BJ (cell line): ENCODE measurements around the gene PRRX2. TPM values are rescaled to one million over a fixed set of nuclear protein-coding genes. Genes with fewer than 3 reads are reported as not detected.

Experiments
- CTCF ChIA-PET: fragments of 350-600 bp; formaldehyde crosslinking; extraction: SDS; loops from one replicate; lab custom pipeline; 2021; ENCODE audit warnings: antibody characterized with exemption, inconsistent platforms; lab: Yijun Ruan, JAX
- POLR2A ChIA-PET: fragments of 300-600 bp; sonication (Branson Sonifier 250); formaldehyde crosslinking; extraction: SDS; loops from one replicate; lab custom pipeline; 2021; ENCODE audit warnings: antibody characterized with exemption; lab: Charles Lee
- DNase-seq: peaks from one replicate; pipeline ENCODE4 v3.0.0-alpha.2; 2011; ENCODE audit warnings: low read depth
- H3K27me3 ChIP-seq: 2 replicates; pipeline ENCODE4 v1.6.0; 2011; ENCODE audit warnings: low read length; ENCODE audit not compliant: control insufficient read depth, insufficient read depth
- H3K36me3 ChIP-seq: 2 replicates; pipeline ENCODE4 v1.5.1; 2011; ENCODE audit warnings: low read length; ENCODE audit not compliant: control insufficient read depth, insufficient read depth
- H3K4me3 ChIP-seq: 2 replicates; pipeline ENCODE4 v1.5.1; 2011; ENCODE audit warnings: low read depth, mild to moderate bottlenecking, control low read depth, low read length
- polyA plus RNA-seq: library from polyadenylated mRNA; depleted of rRNA; stranded (reverse); fragments of >200 nt; gene quantifications from 2 replicates; pipeline ENCODE4 v1.2.3, GENCODE V29; 2011; rRNA removed
- TF ChIP-seq, protein P1 (sequence below): IDR thresholded peaks from 2 replicates; pipeline ENCODE4 v1.5.1; 2011; ENCODE audit warnings: low read depth, mild to moderate bottlenecking, control low read depth, inconsistent platforms, low read length, moderate library complexity; ENCODE audit not compliant: insufficient read depth

PRRX2 gene
- polyA plus RNA-seq, 1 experiment: 37.4 TPM

DNA sequence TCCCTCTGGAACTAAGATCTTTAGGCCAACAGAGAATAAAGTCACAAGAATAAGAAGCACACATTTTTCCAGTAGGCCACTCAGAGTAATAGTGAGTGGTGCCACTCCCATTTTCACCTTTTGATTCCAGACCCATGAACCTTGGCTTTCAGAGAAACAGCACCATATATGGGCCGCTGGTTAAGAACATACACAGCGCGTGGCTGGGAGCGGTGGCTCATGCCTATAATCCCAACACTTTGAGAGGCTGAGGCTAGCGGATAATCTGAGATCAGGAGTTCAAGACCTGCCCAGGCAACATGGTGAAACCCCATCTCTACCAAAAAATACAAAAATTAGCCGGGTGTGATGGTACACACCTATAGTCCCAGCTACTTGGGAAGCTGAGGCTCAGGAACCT, 103.0 kb downstream of the PRRX2 start:
- Histone ChIP-seq H3K27me3 (no peaks in the 10 kb centered on the region), H3K36me3 (no peaks in the 10 kb centered on the region), H3K4me3 (no peak overlapping the region)
- DNase-seq: no peak
- ChIA-PET POLR2A (no interaction called here), CTCF (interaction anchor here (0.9 to 1.1 kb wide), 2 partner anchors 31 to 41 kb away, joined by 3 read pairs; no protein-coding TSS in a partner anchor)
- TF ChIP-seq, protein P1, sequence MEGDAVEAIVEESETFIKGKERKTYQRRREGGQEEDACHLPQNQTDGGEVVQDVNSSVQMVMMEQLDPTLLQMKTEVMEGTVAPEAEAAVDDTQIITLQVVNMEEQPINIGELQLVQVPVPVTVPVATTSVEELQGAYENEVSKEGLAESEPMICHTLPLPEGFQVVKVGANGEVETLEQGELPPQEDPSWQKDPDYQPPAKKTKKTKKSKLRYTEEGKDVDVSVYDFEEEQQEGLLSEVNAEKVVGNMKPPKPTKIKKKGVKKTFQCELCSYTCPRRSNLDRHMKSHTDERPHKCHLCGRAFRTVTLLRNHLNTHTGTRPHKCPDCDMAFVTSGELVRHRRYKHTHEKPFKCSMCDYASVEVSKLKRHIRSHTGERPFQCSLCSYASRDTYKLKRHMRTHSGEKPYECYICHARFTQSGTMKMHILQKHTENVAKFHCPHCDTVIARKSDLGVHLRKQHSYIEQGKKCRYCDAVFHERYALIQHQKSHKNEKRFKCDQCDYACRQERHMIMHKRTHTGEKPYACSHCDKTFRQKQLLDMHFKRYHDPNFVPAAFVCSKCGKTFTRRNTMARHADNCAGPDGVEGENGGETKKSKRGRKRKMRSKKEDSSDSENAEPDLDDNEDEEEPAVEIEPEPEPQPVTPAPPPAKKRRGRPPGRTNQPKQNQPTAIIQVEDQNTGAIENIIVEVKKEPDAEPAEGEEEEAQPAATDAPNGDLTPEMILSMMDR: no peak

DNA sequence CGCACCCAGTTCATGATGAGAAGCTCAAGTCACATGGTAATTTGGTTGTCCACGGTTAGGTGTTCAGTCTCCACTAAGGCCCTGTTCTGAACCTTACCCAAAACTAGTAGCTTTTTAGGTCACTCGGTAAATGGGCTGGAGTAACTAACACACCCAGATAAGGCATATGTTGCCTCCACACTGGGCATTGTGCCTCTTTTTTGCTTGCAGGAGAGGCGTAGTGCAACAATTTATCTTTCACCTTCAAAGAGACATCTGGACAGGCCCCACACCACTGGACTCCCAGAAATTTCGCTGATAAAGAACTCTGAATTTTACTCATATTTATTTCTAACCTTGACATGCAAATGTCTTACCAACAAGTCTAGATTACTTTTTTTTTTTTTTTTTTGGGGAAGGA, 104.2 kb downstream of the PRRX2 start:
- Histone ChIP-seq H3K4me3 (no peak overlapping the region), H3K27me3 (no peaks in the 10 kb centered on the region), H3K36me3 (no peaks in the 10 kb centered on the region)
- POLR2A ChIA-PET: no interaction called here
- DNase-seq: no peak
- CTCF ChIA-PET: interaction anchor here (1.2 kb wide), 1 partner anchor 14 kb away, joined by 3 read pairs; no protein-coding TSS in a partner anchor
- TF ChIP-seq, protein P1: no peak

DNA sequence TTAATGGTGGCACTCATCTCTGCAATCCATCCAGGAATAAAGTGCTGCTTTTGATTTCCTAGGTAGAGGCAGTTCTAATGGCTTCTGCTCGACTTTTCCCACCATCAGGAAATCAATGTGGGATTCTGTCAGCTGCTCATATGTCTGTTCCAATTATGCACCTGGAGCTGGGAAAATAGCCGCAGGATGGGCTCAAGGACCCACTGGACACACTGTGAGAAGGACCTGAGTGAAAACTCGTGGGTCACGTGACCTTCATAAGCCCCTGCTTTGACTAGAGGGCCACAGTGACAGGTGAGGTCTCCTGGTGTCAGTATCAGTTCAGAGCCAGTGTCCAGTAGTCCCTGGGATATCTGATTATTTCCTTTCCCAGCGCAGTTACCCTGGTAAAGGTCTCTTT, 105.3 kb downstream of the PRRX2 start:
- ChIA-PET CTCF (interaction anchor here (3.7 kb wide), 1 partner anchor 33 kb away, joined by 15 read pairs; no protein-coding TSS in a partner anchor), POLR2A (no interaction called here)
- no peaks in the 10 kb centered on the region for H3K36me3 ChIP-seq
- H3K4me3 ChIP-seq: no peak overlapping the region
- no peaks in the 10 kb centered on the region for H3K27me3 ChIP-seq
- TF ChIP-seq, protein P1: no peak
- DNase-seq: no peak

Other genes starting within 250 kb of the PRRX2 start
- gene C9orf50, start 44.5 kb upstream of the PRRX2 start, polyA plus RNA-seq: 0.20 and 0.21 TPM in 2 replicates
- 77.1 and 96.3 TPM in 2 replicates for gene NTMT1, start 39.5 kb upstream of the PRRX2 start, polyA plus RNA-seq
- 13.1 and 23.2 TPM in 2 replicates for gene ASB6, start 23.5 kb upstream of the PRRX2 start, polyA plus RNA-seq
- gene PTGES, start 87.4 kb downstream of the PRRX2 start, polyA plus RNA-seq: 10.5 and 16.4 TPM in 2 replicates
- 26.8 and 31.4 TPM in 2 replicates for gene TOR1B, start 137.5 kb downstream of the PRRX2 start, polyA plus RNA-seq
- 78.8 and 93.2 TPM in 2 replicates for gene TOR1A, start 158.5 kb downstream of the PRRX2 start, polyA plus RNA-seq
- 26.1 and 41.9 TPM in 2 replicates for gene C9orf78, start 169.6 kb downstream of the PRRX2 start, polyA plus RNA-seq
- gene USP20, start 169.8 kb downstream of the PRRX2 start, polyA plus RNA-seq: 10.5 and 19.0 TPM in 2 replicates